Jurkat, Clone E6-1 (cell line): Measurements from ENCODE around the gene C1QTNF3.
"Not testable (repeated sequence)": the region's sequence is repeated elsewhere in the genome, so short reads cannot be mapped to it uniquely, and the experiment has no call there.

Experiments used
- DNase-seq: peaks from one replicate; pipeline ENCODE4 v3.0.0-alpha.2; 2011; ENCODE audit warnings: low read depth, low spot score
- H3K4me3 ChIP-seq: 2 replicates; pipeline ENCODE4 v1.5.1; 2011; ENCODE audit warnings: mild to moderate bottlenecking, low read length, control low read depth, moderate library complexity

C1QTNF3 gene

DNA sequence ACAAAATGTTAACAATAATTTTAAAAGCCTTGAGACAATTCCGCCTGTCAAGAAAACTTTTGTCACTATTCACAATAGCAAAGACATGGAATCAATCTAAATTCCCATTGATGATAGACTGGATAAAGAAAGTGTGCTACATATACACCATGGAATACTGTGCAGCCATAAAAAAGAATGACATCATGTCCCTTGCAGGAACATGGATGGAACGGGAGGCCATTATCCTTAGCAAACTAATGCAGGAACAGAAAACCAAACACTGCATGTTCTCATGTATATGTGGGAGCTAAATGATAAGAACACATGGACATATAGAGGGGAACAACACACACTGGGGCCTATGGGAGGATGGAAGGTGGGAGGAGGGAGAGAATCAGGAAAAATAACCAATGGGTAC, 12.4 kb downstream of the C1QTNF3 start:
- H3K4me3 ChIP-seq, DNase-seq: not testable (repeated sequence)

DNA sequence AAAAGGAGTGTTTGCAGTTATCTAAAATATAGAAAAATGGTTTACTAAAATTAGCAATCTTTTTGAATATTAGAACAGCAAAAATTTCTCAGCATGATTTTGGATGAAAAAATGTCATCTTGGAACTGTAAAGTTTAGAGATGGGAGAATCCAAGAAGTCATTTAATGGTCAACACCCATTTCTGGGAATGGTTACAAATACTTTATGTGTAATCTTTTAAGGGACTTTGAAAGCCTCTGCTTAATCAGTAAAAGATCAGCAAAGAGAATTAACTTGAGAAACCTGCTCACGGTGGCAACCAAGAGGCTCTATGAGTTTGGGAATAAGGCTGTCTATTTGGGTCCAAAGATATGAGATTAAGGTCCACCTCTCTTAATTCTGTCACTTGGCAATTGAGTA, 13.0 kb downstream of the C1QTNF3 start:
- no peak for DNase-seq
- no peak overlapping the region for H3K4me3 ChIP-seq

DNA sequence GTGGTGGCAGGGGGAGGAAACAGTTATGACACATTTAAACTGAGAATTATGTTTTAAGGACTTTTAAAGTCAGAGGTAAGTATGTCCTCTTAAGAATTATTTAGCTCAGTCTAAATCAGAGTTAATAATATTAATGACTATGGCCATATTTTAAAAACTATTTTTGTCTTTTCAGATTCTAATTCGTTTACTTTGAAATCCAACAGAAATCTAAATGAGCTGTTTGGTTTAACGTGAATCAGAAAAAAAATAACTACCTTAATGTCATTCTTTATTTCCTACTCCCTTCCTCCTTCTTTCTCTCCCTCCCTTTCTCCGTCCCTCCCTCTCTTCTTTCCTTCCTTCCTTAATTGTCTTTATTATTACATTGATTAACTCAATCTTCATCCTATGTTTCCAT, 14.7 kb downstream of the C1QTNF3 start:
- DNase-seq: no peak
- no peak overlapping the region for H3K4me3 ChIP-seq

DNA sequence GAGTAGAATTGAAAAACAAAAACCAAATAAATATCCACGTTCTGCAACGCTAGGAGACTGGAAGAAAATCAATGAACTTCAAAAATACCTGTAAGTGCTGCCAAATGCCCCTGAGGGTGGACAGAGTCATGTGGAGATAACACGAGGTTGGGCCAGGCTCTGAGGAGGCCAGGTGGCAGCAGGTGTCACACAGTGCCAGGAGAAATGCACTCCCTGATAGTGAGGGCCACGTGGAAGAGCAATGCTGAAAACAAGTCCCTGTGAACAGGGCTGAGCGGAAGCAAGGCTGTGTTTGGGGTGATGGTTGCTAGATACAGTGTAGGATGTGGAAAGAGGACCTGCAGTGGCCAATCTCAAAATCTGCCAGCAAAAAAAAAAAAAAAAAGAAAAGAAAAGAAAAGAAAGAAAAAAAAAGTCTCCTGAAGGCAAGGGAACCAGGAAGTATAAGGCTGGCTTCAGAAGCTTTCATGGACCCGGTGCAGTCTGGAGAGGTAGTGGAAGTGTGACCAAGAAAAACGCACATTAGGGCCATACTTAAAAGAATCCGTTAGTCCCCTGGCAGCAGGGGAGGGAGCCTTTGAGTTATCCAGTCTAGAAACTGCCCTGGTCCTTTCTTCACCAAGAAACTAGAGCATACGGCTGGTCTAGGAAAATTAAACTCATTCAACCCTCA, 16.8 kb downstream of the C1QTNF3 start:
- DNase-seq: no peak
- no peak overlapping the region for H3K4me3 ChIP-seq

DNA sequence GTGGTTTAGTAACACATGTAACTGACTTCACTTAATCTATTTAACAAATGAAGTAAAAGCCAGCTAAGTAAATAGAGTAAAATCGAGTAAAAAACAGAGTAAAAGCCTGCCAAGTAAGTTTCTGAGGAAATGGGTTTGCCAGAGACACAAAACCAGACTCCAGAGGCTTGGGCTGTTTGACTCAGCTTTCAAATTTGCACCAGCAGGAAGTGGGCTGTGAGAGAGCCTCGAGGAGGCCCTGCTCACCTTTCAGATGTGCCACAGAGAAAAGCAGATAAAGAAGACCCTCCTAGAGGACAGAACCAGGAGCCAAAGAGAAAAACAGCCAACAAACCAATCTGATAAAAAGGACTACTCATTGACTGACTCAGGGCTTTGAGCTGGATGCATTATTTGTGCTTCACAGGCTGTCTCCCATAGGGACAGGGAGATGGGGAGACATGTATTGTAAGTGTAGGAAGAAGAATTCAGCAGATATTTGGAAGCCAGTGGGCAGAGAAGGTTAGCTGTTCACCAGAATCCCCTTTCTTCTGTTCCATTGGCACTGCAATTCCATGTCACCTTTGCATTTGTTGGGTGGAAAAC, 20.8 kb downstream of the C1QTNF3 start:
- H3K4me3 ChIP-seq: peak overlapping the region; percentile 9; the same call in 1 of the 2 replicates
- peak; percentile 82 for DNase-seq

DNA sequence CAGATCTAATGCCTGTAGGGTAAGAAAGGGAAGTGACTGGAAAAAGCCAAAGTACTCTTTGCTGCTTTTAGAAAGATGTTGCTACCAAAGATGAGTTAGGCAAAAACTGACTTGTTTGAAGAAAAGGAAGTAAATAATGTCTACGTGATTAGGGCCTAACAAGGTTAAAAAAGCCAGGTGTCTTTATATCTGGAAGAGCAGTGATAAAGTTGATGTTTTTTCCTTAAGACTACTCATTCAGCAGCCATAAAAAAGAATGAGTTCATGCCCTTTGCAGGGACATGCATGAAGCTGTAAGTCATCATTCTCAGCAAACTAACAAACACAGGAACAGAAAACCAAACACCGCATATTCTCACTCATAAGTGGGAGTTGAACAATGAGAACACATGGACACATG, 21.7 kb downstream of the C1QTNF3 start:
- DNase-seq: no peak
- no peak overlapping the region for H3K4me3 ChIP-seq

DNA sequence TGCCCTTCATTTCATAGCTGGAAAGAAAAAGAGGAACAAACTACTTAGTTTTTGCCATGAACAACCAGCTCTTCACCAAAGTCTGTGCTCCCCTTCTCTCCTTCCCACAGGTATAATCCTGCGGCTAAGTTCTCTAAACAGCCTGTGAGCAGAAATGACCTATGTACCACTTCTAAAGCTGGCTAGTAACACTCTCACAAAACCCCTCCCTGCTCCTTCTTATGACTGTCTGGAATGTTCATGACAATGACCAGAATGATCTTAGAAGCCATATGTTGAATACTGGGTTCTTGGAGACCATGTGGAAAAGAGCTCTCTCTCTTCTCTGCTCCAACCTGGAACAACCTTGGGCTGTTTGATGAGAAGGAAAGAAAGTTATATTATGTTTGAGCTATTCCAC, 22.3 kb downstream of the C1QTNF3 start:
- no peak for DNase-seq

DNA sequence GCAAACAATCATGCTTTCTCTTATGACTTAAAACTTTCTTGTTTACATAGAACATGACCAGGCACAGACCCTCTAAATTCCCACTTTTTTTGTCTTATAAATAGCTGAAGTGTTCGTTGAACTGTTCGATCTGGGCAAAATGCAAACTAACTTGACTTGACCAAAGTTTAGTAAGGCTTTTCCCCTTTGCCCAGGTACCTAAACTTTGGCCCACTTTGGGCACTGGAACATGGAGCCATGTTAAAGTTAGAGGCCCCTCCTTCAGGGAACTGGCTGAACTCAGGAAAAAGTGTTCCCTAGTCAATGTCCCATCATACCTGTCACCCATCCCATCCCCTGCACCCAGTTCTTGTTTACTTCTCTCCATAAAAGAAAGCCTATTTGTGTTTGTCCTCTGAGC, 25.8 kb downstream of the C1QTNF3 start:
- no peak overlapping the region for H3K4me3 ChIP-seq
- no peak for DNase-seq

More for the DNA sequence above, 22.3 kb downstream of the C1QTNF3 start:
- no peak overlapping the region for H3K4me3 ChIP-seq

DNA sequence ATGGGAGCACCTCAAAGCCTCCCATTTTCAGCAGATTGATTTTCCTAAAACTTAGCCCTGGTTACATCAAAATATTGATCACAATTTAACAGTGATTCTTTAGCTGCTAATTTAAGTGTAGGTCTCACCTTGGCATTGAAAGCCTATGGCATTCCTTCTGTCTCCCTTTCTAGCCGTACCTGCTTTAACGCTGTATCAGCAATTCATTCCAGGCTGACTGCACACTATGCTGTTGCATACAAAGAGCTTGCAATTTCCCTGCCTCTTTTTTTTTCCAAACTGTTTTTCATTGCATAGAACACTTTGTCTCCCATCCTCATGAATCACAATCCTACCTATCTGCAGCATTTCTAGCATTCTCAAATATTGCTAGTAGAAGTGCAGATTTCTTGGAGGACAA, 26.3 kb downstream of the C1QTNF3 start:
- no peak for DNase-seq
- H3K4me3 ChIP-seq: no peak overlapping the region

DNA sequence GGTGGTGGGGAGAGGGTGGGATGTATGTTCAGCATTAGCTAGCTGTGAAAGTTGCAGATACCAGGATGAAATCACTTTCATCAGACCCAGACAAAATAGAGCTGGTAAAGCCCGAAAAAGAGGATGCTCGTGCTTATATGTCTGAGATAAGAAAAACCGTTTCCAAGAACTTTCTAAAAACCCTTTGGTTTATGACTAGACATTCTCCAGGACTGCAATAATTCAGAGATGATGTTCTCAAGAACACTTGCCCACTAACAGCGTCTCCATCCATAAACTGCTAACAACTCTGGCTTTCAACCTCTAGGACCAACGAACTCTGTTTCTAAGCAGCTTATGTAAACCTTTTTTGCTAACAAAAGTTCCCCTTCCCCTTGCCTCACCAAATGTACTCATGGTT, 26.8 kb downstream of the C1QTNF3 start:
- no peak for DNase-seq
- no peak overlapping the region for H3K4me3 ChIP-seq

DNA sequence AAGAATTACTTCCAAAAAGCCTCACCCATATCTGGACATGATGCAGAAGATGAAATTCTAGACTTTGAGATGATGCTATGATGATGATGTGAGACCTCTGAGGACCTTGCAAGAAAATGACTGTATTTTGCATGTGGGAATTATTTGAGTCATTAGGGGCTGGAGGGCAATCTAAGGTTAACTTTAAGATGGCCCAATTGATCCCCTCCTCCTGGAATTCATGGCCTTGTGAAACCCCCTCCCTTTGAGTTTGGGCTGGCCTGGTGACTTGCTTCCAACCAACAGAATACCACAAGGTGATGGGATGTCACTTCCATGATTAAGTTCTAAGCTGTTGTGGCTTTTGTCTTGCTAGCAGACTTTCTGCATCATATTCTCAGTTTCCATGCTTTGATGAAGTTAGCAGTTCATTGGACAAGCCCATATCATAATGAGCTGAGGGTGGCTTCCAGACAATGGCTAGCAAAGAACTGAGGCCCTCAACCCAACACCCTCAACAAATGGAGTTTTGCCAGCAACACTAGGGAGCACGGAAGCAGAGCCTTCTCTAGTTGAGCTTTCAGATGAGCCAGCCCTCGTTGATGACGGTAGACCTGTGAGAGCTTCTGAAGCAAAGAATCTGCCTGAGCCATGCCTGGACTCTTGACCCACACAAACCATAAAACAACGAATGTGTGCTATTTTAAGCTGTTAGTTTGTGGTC, 27.7 kb downstream of the C1QTNF3 start:
- no peak for DNase-seq
- H3K4me3 ChIP-seq: no peak overlapping the region

DNA sequence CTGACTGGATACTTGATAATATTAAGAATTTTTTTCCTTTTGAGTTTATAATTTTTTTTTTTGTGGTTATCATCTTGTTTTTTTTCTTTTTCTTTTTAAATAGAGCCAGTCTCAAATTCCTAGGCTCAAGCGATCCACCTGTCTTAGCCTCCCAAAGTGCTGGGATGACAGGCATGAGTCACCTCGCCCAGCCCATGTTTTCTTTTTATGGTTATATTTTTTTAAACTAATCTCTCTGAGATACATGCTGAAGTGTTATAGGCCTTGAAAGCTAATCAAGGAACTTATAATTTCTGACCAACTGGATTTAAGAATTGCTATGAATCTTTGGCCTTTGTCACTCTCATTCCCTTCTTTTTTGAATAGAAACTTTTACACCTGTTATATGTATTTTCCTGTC, 28.4 kb downstream of the C1QTNF3 start:
- no peak overlapping the region for H3K4me3 ChIP-seq
- no peak for DNase-seq

DNA sequence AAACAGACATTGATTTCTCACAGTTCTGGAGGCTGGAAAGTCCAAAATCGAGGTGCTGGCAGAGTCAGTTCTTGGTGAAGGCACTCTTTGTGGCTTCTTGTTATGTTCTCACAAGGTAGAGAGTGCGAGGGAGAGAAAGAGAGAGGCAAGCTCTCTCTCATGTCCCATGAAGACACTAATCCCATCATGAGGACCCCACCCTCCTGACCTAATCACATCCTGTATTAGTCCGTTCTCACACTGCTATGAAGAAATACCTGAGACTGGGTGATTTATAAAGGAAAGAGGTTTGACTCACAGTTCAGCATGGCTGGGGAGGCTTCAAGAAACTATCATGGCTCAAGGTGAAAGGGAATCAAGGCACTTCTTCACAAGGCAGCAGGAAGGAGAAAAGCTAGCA, 29.5 kb downstream of the C1QTNF3 start:
- H3K4me3 ChIP-seq: no peak overlapping the region

DNA sequence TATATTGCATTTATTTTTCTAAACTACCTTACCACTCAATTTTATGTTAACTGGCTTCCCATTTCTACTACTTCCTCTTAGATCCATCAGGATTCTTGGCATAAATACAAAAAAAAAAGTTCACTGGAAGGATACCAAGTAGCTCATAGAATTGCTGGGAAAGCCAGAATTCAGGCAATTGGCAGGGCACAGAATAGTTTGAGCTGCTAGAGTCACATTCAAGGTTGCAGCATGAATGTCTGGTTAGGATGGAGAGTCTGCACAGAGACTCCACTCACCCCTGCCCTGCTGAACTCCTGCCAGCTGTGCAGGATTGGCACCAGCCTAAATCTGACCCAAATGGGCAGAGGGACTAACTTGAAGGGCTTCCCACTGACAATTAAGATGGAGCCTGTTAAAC, 30.2 kb downstream of the C1QTNF3 start:
- no peak overlapping the region for H3K4me3 ChIP-seq
- no peak for DNase-seq

More for the DNA sequence above, 29.5 kb downstream of the C1QTNF3 start:
- no peak for DNase-seq

DNA sequence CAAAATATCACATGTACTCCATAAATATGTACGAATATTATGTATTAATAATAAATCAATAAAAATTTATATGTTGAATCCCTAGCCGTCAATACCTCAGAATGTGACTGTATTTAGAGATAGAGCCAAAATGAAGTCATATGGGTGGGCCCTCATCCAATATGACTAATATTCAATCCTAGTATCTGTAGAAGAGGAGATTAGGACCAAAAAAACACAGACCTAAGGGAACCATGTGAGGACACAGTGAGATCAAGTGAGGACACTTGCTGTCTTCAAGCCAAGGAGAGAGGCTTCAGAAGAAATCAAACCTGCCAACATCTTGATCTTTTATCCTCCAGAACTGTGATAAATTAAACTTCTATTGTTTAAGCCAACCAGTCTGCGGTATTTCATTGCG, 31.5 kb downstream of the C1QTNF3 start:
- no peak overlapping the region for H3K4me3 ChIP-seq

DNA sequence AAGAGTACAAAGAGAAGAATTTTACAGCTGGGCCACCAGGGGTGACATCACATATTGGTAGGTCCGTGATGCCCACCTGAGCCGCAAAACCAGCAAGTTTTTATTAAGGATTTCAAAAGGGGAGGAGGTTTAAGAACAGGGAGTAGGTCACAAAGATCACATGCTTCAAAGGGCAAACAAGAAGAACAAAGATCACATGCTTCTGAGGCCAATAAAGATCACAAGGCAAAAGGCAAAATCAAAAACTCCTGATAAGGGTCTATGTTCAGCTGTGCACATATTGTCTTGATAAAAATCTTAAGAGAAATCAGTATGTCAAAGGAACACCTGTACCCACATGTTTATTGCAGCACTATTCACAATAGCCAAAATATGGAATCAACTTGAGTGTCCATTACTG, 32.9 kb downstream of the C1QTNF3 start:
- not testable (repeated sequence) for DNase-seq, H3K4me3 ChIP-seq

More for the DNA sequence above, 31.5 kb downstream of the C1QTNF3 start:
- no peak for DNase-seq

DNA sequence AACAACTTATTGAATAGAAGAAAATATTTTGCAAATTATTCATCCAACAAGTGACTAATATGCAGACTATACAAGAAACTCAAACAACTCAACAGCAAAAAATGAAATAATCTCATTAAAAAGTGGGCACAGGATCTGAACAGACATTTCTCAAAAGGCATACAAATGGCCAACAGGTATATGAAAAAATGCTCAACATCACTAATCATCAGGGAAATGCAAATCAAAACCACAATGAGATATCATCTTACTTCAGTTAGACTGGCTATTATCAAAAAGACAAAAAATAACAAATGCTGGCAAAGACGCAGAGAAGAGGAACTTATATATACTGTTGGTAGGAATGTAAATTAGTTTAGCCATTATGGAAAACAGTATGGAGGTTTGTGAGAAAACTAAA, 33.4 kb downstream of the C1QTNF3 start:
- no peak overlapping the region for H3K4me3 ChIP-seq

DNA sequence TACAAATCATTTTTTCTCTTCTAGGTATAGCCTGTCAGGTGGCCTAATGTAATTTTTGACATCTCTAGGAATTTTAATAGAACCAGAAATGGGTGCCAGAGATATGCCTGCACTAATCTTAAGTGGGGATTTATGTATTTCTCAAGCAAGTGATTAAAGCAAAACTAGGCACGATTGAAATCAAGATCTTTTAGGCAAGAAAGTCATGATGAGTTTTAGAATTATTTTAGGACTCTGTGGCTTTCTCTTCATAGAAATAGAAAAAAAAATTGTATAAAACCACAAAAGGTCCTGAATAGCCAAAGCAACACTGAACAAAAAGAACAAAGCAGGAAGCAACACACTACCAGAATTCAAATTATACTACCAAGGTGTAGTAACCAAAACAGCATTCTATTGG, 34.2 kb downstream of the C1QTNF3 start:
- peak overlapping the region; percentile 92 for H3K4me3 ChIP-seq
- no peak for DNase-seq

More for the DNA sequence above, 33.4 kb downstream of the C1QTNF3 start:
- no peak for DNase-seq

DNA sequence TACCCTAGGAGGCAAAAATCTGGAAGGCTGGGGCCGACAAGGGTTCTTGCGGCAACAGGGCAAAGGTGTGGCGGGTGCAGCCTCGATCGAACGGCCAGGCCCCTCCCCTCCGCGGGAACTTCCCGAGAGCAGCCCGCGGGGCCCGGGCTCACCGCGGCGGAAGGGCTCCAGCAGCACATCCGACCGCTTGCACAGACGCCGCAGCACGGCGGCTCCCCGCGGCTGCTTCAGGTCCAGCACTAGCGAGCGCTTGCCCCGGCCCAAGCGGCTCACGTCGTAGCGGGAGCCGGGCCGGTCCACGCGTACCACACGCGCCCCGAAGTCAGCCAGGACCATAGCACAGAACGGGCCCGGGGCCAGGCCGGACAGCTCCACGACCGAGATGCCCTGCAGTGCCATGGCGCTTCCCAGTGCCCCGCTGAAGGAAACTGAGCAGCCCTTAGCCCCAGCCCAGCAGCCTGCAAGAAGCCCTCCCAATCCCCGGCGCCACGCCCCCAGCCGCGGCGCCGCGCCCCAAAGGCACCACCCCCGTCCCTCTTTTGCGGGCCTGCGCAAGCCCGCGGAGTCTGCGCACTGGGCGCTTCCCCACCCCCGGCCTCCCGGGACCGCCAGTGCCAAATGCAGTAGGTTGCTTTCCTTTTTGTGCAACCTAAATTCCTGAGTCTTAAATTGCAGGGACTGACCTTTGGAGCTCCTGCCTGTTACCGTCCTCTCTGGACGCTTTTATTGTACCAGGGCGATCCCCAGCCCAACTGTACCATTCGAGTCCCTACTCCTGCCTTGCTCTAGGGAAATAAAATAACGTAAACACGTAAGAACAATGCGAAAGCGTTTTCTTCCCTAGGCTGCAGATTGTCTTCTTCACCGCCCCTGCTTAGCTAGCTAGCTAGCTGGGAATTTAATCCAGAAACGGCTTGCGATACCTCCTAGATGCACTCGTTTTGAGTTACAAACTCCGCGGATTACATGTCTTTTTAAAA, 35.1 kb downstream of the C1QTNF3 start, which contains the start of gene AMACR:
TSS of gene AMACR (minus strand) at position 430 of the 980 bp plus-strand sequence. CDS start at position 399, 31 bp downstream.
- peak; percentile 78 for DNase-seq

More for the DNA sequence above, 35.1 kb downstream of the C1QTNF3 start, which contains the start of gene AMACR:
- peak within 1 kb of the TSS; percentile 92 for H3K4me3 ChIP-seq
